B cell (primary cell): Measurements from ENCODE around the gene IMMP2L. TPM values are rescaled to one million over a fixed set of nuclear protein-coding genes. Genes with fewer than 3 reads are reported as not detected.

Experiments
- ATAC-seq: fragments of 200-7000 bp; cut with Tn5 transposase; one replicate; pipeline ENCODE4 v1.10.0; 2021; ENCODE audit warnings: low read depth, mild to moderate bottlenecking, moderate number of reproducible peaks, moderate library complexity
- CTCF ChIA-PET: fragments of 350-600 bp; sonication (Branson Sonifier 250); formaldehyde crosslinking; loops from one replicate; lab custom pipeline; 2021; ENCODE audit warnings: antibody characterized with exemption, inconsistent platforms; lab: Charles Lee
- POLR2A ChIA-PET: fragments of 350-600 bp; sonication (Branson Sonifier 250); formaldehyde crosslinking; loops from one replicate; lab custom pipeline; 2021; ENCODE audit warnings: antibody characterized with exemption; lab: Charles Lee
- DNase-seq: peaks from one replicate; pipeline ENCODE4 v3.0.0; 2013
- H2AFZ ChIP-seq: 2 replicates; pipeline ENCODE4 v1.6.1; 2012; ENCODE audit warnings: mild to moderate bottlenecking, low read depth, low read length; ENCODE audit not compliant: insufficient read depth, poor library complexity, severe bottlenecking
- H3K27ac ChIP-seq, 2 donors: 1 replicate in 1 of 2; 2 replicates in 1 of 2; pipeline ENCODE4 v1.5.1; 2012 to 2013; ENCODE audit warnings: low read length in 2 of 2, mild to moderate bottlenecking in 2 of 2, moderate library complexity in 1 of 2
- H3K27me3 ChIP-seq, 4 experiments: fragments of 200-600 bp in 1 of 4; sonication (generic) in 1 of 4; replicated peaks in 1 of 4; 1 replicate in 2 of 4; 2 replicates in 2 of 4; pipeline versions ENCODE4 v1.6.1 to v1.7.0; 2013 to 2016; ENCODE audit warnings: low read length in 3 of 4, mild to moderate bottlenecking in 2 of 4, mixed read lengths in 1 of 4, moderate library complexity in 1 of 4; ENCODE audit not compliant: insufficient read depth in 4 of 4, control insufficient read depth in 3 of 4; ENCODE audit errors: control extremely low read depth in 1 of 4
- H3K36me3 ChIP-seq, 2 experiments: replicated peaks in 1 of 2; 1 replicate in 1 of 2; 2 replicates in 1 of 2; pipeline versions ENCODE4 v1.6.1 to v1.7.1; 2013; ENCODE audit warnings: low read length in 1 of 2; ENCODE audit not compliant: insufficient read depth in 2 of 2, control insufficient read depth in 1 of 2; ENCODE audit errors: control extremely low read depth in 1 of 2, extremely low read depth in 1 of 2
- H3K4me1 ChIP-seq, 2 donors: fragments of 200-600 bp in 1 of 2; sonication (generic) in 1 of 2; 1 replicate in 1 of 2; 2 replicates in 1 of 2; pipeline versions ENCODE4 v1.5.1 to v1.6.1; 2013 to 2017; ENCODE audit warnings: low read length in 2 of 2; ENCODE audit not compliant: control insufficient read depth in 2 of 2, insufficient read depth in 2 of 2
- H3K4me2 ChIP-seq: replicated peaks from 2 replicates; pipeline ENCODE3; 2012; ENCODE audit warnings: mild to moderate bottlenecking, low read depth, low read length; ENCODE audit not compliant: poor library complexity, severe bottlenecking
- H3K4me3 ChIP-seq, 5 experiments: fragments of 200-600 bp in 1 of 5; sonication (generic) in 1 of 5; 1 replicate in 3 of 5; 2 replicates in 2 of 5; pipeline versions ENCODE4 v1.5.1 to v1.7.0; 2011 to 2016; ENCODE audit warnings: low read length in 4 of 5, mild to moderate bottlenecking in 4 of 5, low read depth in 2 of 5, control low read depth in 1 of 5, moderate library complexity in 1 of 5; ENCODE audit not compliant: insufficient read depth in 1 of 5; ENCODE audit errors: control extremely low read depth in 1 of 5, extremely low read depth in 1 of 5
- H3K79me2 ChIP-seq: fragments of 200-600 bp; sonication (generic); one replicate; pipeline ENCODE4 v1.6.0; 2016; ENCODE audit warnings: low read length; ENCODE audit not compliant: control insufficient read depth, insufficient read depth
- H3K9ac ChIP-seq: fragments of 200-600 bp; sonication (generic); 2 replicates; pipeline ENCODE4 v1.6.1; 2017; ENCODE audit warnings: mild to moderate bottlenecking, low read length, moderate library complexity
- H3K9me3 ChIP-seq, 3 donors: one replicate each; pipeline versions ENCODE4 v1.6.1 to v1.7.1; 2013; ENCODE audit warnings: low read length in 2 of 3; ENCODE audit not compliant: control insufficient read depth in 2 of 3, insufficient read depth in 1 of 3; ENCODE audit errors: control extremely low read depth in 1 of 3
- H4K20me1 ChIP-seq: 2 replicates; pipeline ENCODE4 v1.6.0; 2012; ENCODE audit warnings: mild to moderate bottlenecking, low read length; ENCODE audit not compliant: insufficient read depth, control insufficient read depth, poor library complexity, severe bottlenecking
- H3K27ac Mint-ChIP-seq: one replicate; pipeline ENCODE4 v1.8.0; 2021; ENCODE audit warnings: mixed read lengths
- H3K27me3 Mint-ChIP-seq: one replicate; pipeline ENCODE4 v1.8.0; 2021; ENCODE audit warnings: mixed read lengths
- H3K4me1 Mint-ChIP-seq: one replicate; pipeline ENCODE4 v1.8.0; 2021; ENCODE audit warnings: mixed read lengths
- H3K4me3 Mint-ChIP-seq: one replicate; pipeline ENCODE4 v1.8.0; 2021; ENCODE audit warnings: mixed read lengths
- H3K9me3 Mint-ChIP-seq: one replicate; pipeline ENCODE4 v1.8.0; 2022; ENCODE audit warnings: mixed read lengths; ENCODE audit not compliant: insufficient read depth
- EZH2 ChIP-seq: IDR thresholded peaks from 2 replicates; pipeline ENCODE4 v1.6.1; 2012; ENCODE audit warnings: borderline replicate concordance, low read depth, mild to moderate bottlenecking, moderate library complexity, low read length; ENCODE audit not compliant: insufficient read depth, poor library complexity, severe bottlenecking
- WGBS: methylation state at CpG from one replicate; pipeline ENCODE4 v1.1.5; 2013; ENCODE audit warnings: missing lambda C conversion rate; ENCODE audit not compliant: insufficient coverage; 5-methylcytosine and 5-hydroxymethylcytosine counted together
- intact Hi-C: fragments of 100-400 bp; cut with micrococcal nuclease; formaldehyde crosslinking; loops from one replicate; pipeline ENCODE4 v1.10.0; 2022
- polyA plus RNA-seq: library from polyadenylated mRNA; depleted of rRNA; stranded (reverse); fragments of >200 nt; gene quantifications from 2 replicates; pipeline ENCODE4 v1.2.3, GENCODE V29; 2012
- total RNA-seq, 2 donors: library from RNA; stranded (reverse); fragments of 120-200 nt in 1 of 2; gene quantifications; 1 replicate in 1 of 2; 2 replicates in 1 of 2; pipeline versions ENCODE4 v1.2.3 to v1.2.4, GENCODE V29; 2013 to 2022
- TF ChIP-seq, protein P1 (sequence below): fragments of 200-600 bp; IDR thresholded peaks from one replicate; pipeline ENCODE4 v1.8.0; 2022; ENCODE audit warnings: antibody characterized with exemption, mild to moderate bottlenecking

The IMMP2L gene
- total and polyA plus RNA-seq, 2 donors (not counting 1 experiment from before 2014, with no cell fraction given): 3.8 to 34.2 TPM

DNA sequence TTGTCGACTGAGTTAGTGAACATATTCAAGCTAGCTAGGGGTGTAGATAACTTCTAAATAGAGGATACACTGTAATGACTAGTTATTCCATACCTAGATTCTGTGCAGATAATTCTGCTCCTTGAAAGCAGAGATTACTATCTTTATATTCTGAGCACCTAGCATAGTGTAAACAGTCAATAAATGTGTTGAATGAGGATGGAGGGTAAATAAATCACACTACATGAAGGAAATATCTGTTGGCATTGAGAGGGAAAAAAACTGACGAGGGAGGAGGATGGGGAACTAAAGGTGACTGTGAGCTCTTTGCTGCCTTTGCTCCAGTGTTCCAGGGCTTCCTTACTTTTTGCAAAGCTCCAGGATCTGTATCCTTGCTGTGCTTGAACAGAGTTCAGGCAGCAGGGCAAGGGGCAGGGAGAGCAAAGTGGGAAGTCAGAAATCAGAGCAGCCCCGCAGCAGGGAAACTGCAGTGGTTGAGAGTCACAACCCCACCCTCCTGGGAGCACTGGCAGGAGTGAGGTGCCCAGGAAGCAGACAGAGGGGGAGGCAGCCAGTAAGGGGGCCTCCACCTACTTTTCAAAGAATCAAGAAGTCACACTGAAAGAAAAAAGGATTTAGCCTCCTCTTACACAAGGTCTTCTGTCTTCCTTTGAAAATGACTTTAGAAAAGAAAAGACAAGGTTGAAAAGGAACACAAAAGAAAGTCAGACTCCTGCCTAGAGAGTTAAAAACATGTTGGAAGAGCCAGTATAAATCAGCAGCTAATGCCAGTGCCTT, 543.1 kb downstream of the IMMP2L start:
- no peak overlapping the region for H3K9ac ChIP-seq
- no peaks in the 10 kb centered on the region for H4K20me1 ChIP-seq
- H3K4me3 ChIP-seq: no peak overlapping the region
- no peak for DNase-seq
- H3K4me2 ChIP-seq: no peak overlapping the region
- WGBS: 54% methylated on average over 2 of the region's 3 CpGs
- ChIA-PET CTCF (no interaction called here), POLR2A (no interaction called here)
- Mint-ChIP-seq H3K27me3 (no peaks in the 10 kb centered on the region), H3K4me3 (no peak overlapping the region), H3K27ac (no peak overlapping the region), H3K9me3 (peaks cover 2% of the 10 kb centered on the region), H3K4me1 (peaks cover 7% of the 10 kb centered on the region)
- H3K4me1 ChIP-seq: no peaks in the 10 kb centered on the region
- H3K27me3 ChIP-seq: no peaks in the 10 kb centered on the region
- no peaks in the 10 kb centered on the region for H3K36me3 ChIP-seq
- TF ChIP-seq, protein P1, sequence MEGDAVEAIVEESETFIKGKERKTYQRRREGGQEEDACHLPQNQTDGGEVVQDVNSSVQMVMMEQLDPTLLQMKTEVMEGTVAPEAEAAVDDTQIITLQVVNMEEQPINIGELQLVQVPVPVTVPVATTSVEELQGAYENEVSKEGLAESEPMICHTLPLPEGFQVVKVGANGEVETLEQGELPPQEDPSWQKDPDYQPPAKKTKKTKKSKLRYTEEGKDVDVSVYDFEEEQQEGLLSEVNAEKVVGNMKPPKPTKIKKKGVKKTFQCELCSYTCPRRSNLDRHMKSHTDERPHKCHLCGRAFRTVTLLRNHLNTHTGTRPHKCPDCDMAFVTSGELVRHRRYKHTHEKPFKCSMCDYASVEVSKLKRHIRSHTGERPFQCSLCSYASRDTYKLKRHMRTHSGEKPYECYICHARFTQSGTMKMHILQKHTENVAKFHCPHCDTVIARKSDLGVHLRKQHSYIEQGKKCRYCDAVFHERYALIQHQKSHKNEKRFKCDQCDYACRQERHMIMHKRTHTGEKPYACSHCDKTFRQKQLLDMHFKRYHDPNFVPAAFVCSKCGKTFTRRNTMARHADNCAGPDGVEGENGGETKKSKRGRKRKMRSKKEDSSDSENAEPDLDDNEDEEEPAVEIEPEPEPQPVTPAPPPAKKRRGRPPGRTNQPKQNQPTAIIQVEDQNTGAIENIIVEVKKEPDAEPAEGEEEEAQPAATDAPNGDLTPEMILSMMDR: no peak
- TF ChIP-seq EZH2: no peak
- H3K79me2 ChIP-seq: no peaks in the 10 kb centered on the region
- intact Hi-C loops: no loop called here
- H3K27ac ChIP-seq: no peak overlapping the region
- H2AFZ ChIP-seq: no peak overlapping the region
- no peak for ATAC-seq
- no peaks in the 10 kb centered on the region for H3K9me3 ChIP-seq

DNA sequence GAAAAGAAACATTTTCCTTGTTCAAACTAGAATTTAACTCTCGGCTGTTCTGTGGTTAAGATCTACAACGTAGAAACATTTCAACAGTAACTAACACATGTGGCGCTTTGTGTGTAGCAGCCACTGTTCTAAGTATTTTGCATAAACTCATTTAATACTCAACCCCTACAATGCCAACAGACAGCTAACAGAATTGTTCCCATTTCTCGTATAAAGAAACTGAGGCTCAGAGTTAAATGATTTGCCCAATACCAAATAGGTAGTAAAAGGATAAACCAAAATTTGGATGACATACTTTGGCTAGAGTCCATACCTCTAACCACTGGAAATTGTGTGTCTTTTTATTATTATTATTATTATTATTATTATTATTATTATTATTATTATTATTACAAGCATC, 543.8 kb downstream of the IMMP2L start:
- H3K27ac ChIP-seq: no peak overlapping the region
- H3K4me1 ChIP-seq: peaks cover 4 to 6% of the 10 kb centered on the region in 2 donors
- no peaks in the 10 kb centered on the region for H3K9me3 ChIP-seq
- peaks cover 2% of the 10 kb centered on the region for H3K9me3 Mint-ChIP-seq
- H3K4me3 Mint-ChIP-seq: no peak overlapping the region
- no peak overlapping the region for H3K4me2 ChIP-seq
- no peak overlapping the region for H3K4me3 ChIP-seq
- ChIA-PET POLR2A (no interaction called here), CTCF (no interaction called here)
- no peak overlapping the region for H2AFZ ChIP-seq
- intact Hi-C loops: no loop called here
- DNase-seq (no peak), ATAC-seq (no peak)
- peaks cover 11% of the 10 kb centered on the region for H3K4me1 Mint-ChIP-seq
- TF ChIP-seq, protein P1: no peak
- no peak for TF ChIP-seq EZH2
- H3K9ac ChIP-seq: no peak overlapping the region
- no peaks in the 10 kb centered on the region for H3K27me3 ChIP-seq
- no peaks in the 10 kb centered on the region for H3K36me3 ChIP-seq
- H3K27me3 Mint-ChIP-seq: no peaks in the 10 kb centered on the region
- no peaks in the 10 kb centered on the region for H3K79me2 ChIP-seq
- 80% methylated on average over 1 of the region's 4 CpGs for WGBS
- no peak overlapping the region for H3K27ac Mint-ChIP-seq
- no peaks in the 10 kb centered on the region for H4K20me1 ChIP-seq
